Iris pigment epithelial cell (primary cell): ENCODE results near the gene INO80C.
"Not testable (repeated sequence)": the region's sequence is repeated elsewhere in the genome, so short reads cannot be mapped to it uniquely, and the experiment has no call there.

ENCODE experiments used
- DNase-seq: peaks from one replicate; pipeline ENCODE4 v3.0.0-alpha.2; 2011; ENCODE audit warnings: low read depth

INO80C gene

GRCh38 chr18:35489281-35489680 lies 8.5 kb downstream of the INO80C start:
- DNase-seq = not testable (repeated sequence)

GRCh38 chr18:35488396-35488795 lies 9.4 kb downstream of the INO80C start:
- not testable (repeated sequence) for DNase-seq

GRCh38 chr18:35487525-35487924 lies 10.2 kb downstream of the INO80C start:
- not testable (repeated sequence) for DNase-seq

- no peak for DNase-seq
These were observed 11.9 kb downstream of the INO80C start for GRCh38 chr18:35485852-35486251.

GRCh38 chr18:35484034-35484433 lies 13.7 kb downstream of the INO80C start:
- no peak for DNase-seq

GRCh38 chr18:35481960-35482366 lies 15.8 kb downstream of the INO80C start:
- no peak for DNase-seq

- DNase-seq = no peak
These were observed 17.7 kb downstream of the INO80C start for GRCh38 chr18:35479911-35480586.

GRCh38 chr18:35478520-35479435 lies 19.0 kb downstream of the INO80C start:
- DNase-seq = peak; percentile 93

- no peak for DNase-seq
These were observed 19.8 kb downstream of the INO80C start for GRCh38 chr18:35477974-35478373.

- DNase-seq = no peak
These were observed 20.3 kb downstream of the INO80C start for GRCh38 chr18:35477497-35477896.

GRCh38 chr18:35474884-35475283 lies 22.9 kb downstream of the INO80C start:
- peak; percentile 36 for DNase-seq

GRCh38 chr18:35473562-35473961 lies 24.2 kb downstream of the INO80C start:
- no peak for DNase-seq

GRCh38 chr18:35470435-35470834 lies 27.3 kb downstream of the INO80C start:
- DNase-seq = no peak

- DNase-seq = no peak
These were observed 28.0 kb downstream of the INO80C start for GRCh38 chr18:35469725-35470124.

- no peak for DNase-seq
These were observed 29.0 kb downstream of the INO80C start for GRCh38 chr18:35468711-35469110.

- DNase-seq = no peak
These were observed 30.1 kb downstream of the INO80C start for GRCh38 chr18:35467624-35468016.

GRCh38 chr18:35466815-35467623 lies 30.7 kb downstream of the INO80C start:
- no peak for DNase-seq

GRCh38 chr18:35466334-35466733 lies 31.4 kb downstream of the INO80C start:
- no peak for DNase-seq

- DNase-seq = no peak
These were observed 32.4 kb downstream of the INO80C start for GRCh38 chr18:35465329-35465728.

GRCh38 chr18:35464831-35465279 lies 32.9 kb downstream of the INO80C start:
- DNase-seq = no peak

GRCh38 chr18:35463827-35464226 lies 33.9 kb downstream of the INO80C start:
- DNase-seq = no peak

- peak; percentile 30 for DNase-seq
These were observed 34.7 kb downstream of the INO80C start for GRCh38 chr18:35463050-35463449.
